H9 (cell line): Measurements from ENCODE around the gene WIPF1. TPM values are rescaled to one million over a fixed set of nuclear protein-coding genes. Genes with fewer than 3 reads are reported as not detected.

Experiments used
- DNase-seq: peaks from one replicate; pipeline ENCODE4 v3.0.0-alpha.2; 2017
- H2AFZ ChIP-seq: one replicate; pipeline ENCODE4 v1.6.1; 2013; ENCODE audit warnings: mild to moderate bottlenecking, low read length, control low read depth, moderate library complexity
- H2AK5ac ChIP-seq: 2 replicates; pipeline ENCODE4 v1.6.1; 2013; ENCODE audit warnings: low read length, control low read depth, mixed read lengths; ENCODE audit not compliant: insufficient read length
- H2BK120ac ChIP-seq: one replicate; pipeline ENCODE4 v1.6.1; 2013; ENCODE audit warnings: low read depth, mild to moderate bottlenecking, low read length, control low read depth, inconsistent platforms; ENCODE audit not compliant: poor library complexity, severe bottlenecking
- H2BK12ac ChIP-seq: 2 replicates; pipeline ENCODE4 v1.6.1; 2013; ENCODE audit warnings: low read length, control low read depth, mixed read lengths, low read depth; ENCODE audit not compliant: insufficient read length
- H2BK15ac ChIP-seq: 2 replicates; pipeline ENCODE4 v1.6.1; 2013; ENCODE audit warnings: low read depth, low read length, control low read depth
- H2BK20ac ChIP-seq: one replicate; pipeline ENCODE4 v1.6.1; 2013; ENCODE audit warnings: low read depth, mild to moderate bottlenecking, low read length, control low read depth, inconsistent platforms; ENCODE audit not compliant: poor library complexity, severe bottlenecking
- H2BK5ac ChIP-seq: 2 replicates; pipeline ENCODE4 v1.6.1; 2013; ENCODE audit warnings: low read length, control low read depth, mixed read lengths; ENCODE audit not compliant: insufficient read length
- H3K14ac ChIP-seq: 2 replicates; pipeline ENCODE4 v1.6.1; 2013; ENCODE audit warnings: low read length, control low read depth; ENCODE audit not compliant: insufficient read depth
- H3K18ac ChIP-seq: 2 replicates; pipeline ENCODE4 v1.6.1; 2013; ENCODE audit warnings: low read depth, mild to moderate bottlenecking, mixed read lengths, low read length, control low read depth; ENCODE audit not compliant: insufficient read length
- H3K23ac ChIP-seq: 2 replicates; pipeline ENCODE4 v1.6.1; 2013; ENCODE audit warnings: low read length, control low read depth, mixed read lengths, low read depth; ENCODE audit not compliant: insufficient read length
- H3K23me2 ChIP-seq: 2 replicates; pipeline ENCODE4 v1.6.1; 2013; ENCODE audit warnings: low read depth, mild to moderate bottlenecking, mixed read lengths, low read length, control low read depth; ENCODE audit not compliant: insufficient read length, poor library complexity, severe bottlenecking
- H3K27ac ChIP-seq: 2 replicates; pipeline ENCODE4 v1.5.1; 2013; ENCODE audit warnings: low read length, control low read depth, mixed read lengths, low read depth; ENCODE audit not compliant: insufficient read length
- H3K27me3 ChIP-seq: 2 replicates; pipeline ENCODE4 v1.6.1; 2013; ENCODE audit warnings: low read length, control low read depth, inconsistent platforms; ENCODE audit not compliant: insufficient read depth
- H3K4ac ChIP-seq: 2 replicates; pipeline ENCODE4 v1.6.1; 2013; ENCODE audit warnings: low read depth, mild to moderate bottlenecking, control low read depth, inconsistent platforms, low read length, moderate library complexity
- H3K4me1 ChIP-seq: 2 replicates; pipeline ENCODE4 v1.6.1; 2013; ENCODE audit warnings: low read length, control low read depth, inconsistent platforms; ENCODE audit not compliant: insufficient read depth
- H3K4me2 ChIP-seq: 2 replicates; pipeline ENCODE4 v1.6.1; 2013; ENCODE audit warnings: low read length, control low read depth, mixed read lengths; ENCODE audit not compliant: insufficient read length, insufficient read depth
- H3K56ac ChIP-seq: 2 replicates; pipeline ENCODE4 v1.6.1; 2013; ENCODE audit warnings: low read depth, mild to moderate bottlenecking, mixed read lengths, low read length, control low read depth; ENCODE audit not compliant: insufficient read length
- H3K79me1 ChIP-seq: 2 replicates; pipeline ENCODE4 v1.6.1; 2013; ENCODE audit warnings: low read depth, mild to moderate bottlenecking, moderate library complexity, low read length, control low read depth, inconsistent platforms; ENCODE audit not compliant: insufficient read depth, poor library complexity, severe bottlenecking
- H3K79me2 ChIP-seq: 2 replicates; pipeline ENCODE4 v1.6.1; 2013; ENCODE audit warnings: low read length, control low read depth, inconsistent platforms; ENCODE audit not compliant: insufficient read depth
- H3K9ac ChIP-seq: 2 replicates; pipeline ENCODE4 v1.6.1; 2013; ENCODE audit warnings: low read length, control low read depth, mixed read lengths; ENCODE audit not compliant: insufficient read length; ENCODE audit errors: extremely low read depth
- H3K9me3 ChIP-seq: one replicate; pipeline ENCODE4 v1.6.1; 2013; ENCODE audit warnings: low read depth, low read length, inconsistent platforms; ENCODE audit not compliant: control insufficient read depth
- H3T11ph ChIP-seq: one replicate; pipeline ENCODE4 v1.6.1; 2013; ENCODE audit warnings: mild to moderate bottlenecking, low read length, control low read depth, inconsistent platforms
- H4K20me1 ChIP-seq: one replicate; pipeline ENCODE4 v1.6.1; 2013; ENCODE audit not compliant: control insufficient read depth, insufficient read length, insufficient read depth
- H4K5ac ChIP-seq: 2 replicates; pipeline ENCODE4 v1.6.1; 2013; ENCODE audit warnings: low read depth, mild to moderate bottlenecking, mixed read lengths, low read length, control low read depth; ENCODE audit not compliant: insufficient read length
- H4K8ac ChIP-seq: replicated peaks from 2 replicates; pipeline ENCODE4 v1.6.1; 2013; ENCODE audit warnings: low read length, control low read depth, mixed read lengths, low read depth; ENCODE audit not compliant: insufficient read length
- H4K91ac ChIP-seq: 2 replicates; pipeline ENCODE4 v1.6.1; 2013; ENCODE audit warnings: low read depth, mild to moderate bottlenecking, moderate library complexity, mixed read lengths, low read length, control low read depth; ENCODE audit not compliant: insufficient read length
- H3K27ac Mint-ChIP-seq, 3 experiments: 2 replicates in 2 of 3; 3 replicates in 1 of 3; pipeline ENCODE4 v1.8.0; 2020 to 2021; ENCODE audit warnings: mixed read lengths in 3 of 3, mild to moderate bottlenecking in 1 of 3, moderate library complexity in 1 of 3
- H3K27me3 Mint-ChIP-seq: 2 replicates; pipeline ENCODE4 v1.8.0; 2021; ENCODE audit warnings: low read depth, mild to moderate bottlenecking, moderate library complexity, mixed read lengths
- H3K36me3 Mint-ChIP-seq, 3 experiments: 2 replicates in 2 of 3; 3 replicates in 1 of 3; pipeline ENCODE4 v1.8.0; 2020 to 2021; ENCODE audit warnings: low read depth in 3 of 3, mixed read lengths in 3 of 3; ENCODE audit not compliant: insufficient read depth in 1 of 3
- H3K4me1 Mint-ChIP-seq, 2 experiments: 2 replicates each; pipeline ENCODE4 v1.8.0; 2020; ENCODE audit warnings: mixed read lengths in 2 of 2
- H3K4me3 Mint-ChIP-seq, 2 experiments: 2 replicates in 1 of 2; 3 replicates in 1 of 2; pipeline ENCODE4 v1.8.0; 2020 to 2021; ENCODE audit warnings: mild to moderate bottlenecking in 2 of 2, mixed read lengths in 2 of 2, moderate library complexity in 1 of 2
- H3K9me3 Mint-ChIP-seq, 2 experiments: 2 replicates in 1 of 2; 3 replicates in 1 of 2; pipeline ENCODE4 v1.8.0; 2020; ENCODE audit warnings: mild to moderate bottlenecking in 2 of 2, mixed read lengths in 2 of 2, moderate library complexity in 1 of 2
- CTCF ChIP-seq: fragments of 200-600 bp; sonication (generic); conservative IDR thresholded peaks from 3 replicates; pipeline ENCODE4 v1.8.0; 2021; ENCODE audit warnings: antibody characterized with exemption, mild to moderate bottlenecking
- WGBS: extraction: QIAGEN DNeasy Blood & Tissue Kit; methylation state at CpG from one replicate; pipeline ENCODE4 v1.1.7; 2013; ENCODE audit warnings: missing lambda C conversion rate, low lambda C conversion rate, mixed read lengths; ENCODE audit not compliant: insufficient read length; ENCODE audit errors: extremely low coverage; 5-methylcytosine and 5-hydroxymethylcytosine counted together
- total RNA-seq: library from RNA; stranded (reverse); gene quantifications from 2 replicates; pipeline ENCODE4 v1.2.1, GENCODE V29; 2021

Gene WIPF1
- total RNA-seq, 1 experiment from 2014 or later: 5.1 TPM

- Histone ChIP-seq H4K20me1 (no peaks in the 10 kb centered on the region), H3K14ac (no peak overlapping the region), H2BK15ac (no peak overlapping the region), H3K4ac (no peak overlapping the region), H4K8ac (no peak overlapping the region), H3K9ac (no peak overlapping the region), H3T11ph (no peak overlapping the region), H2BK20ac (no peak overlapping the region), H3K18ac (no peak overlapping the region), H4K91ac (no peak overlapping the region), H3K79me1 (no peaks in the 10 kb centered on the region), H2BK5ac (no peak overlapping the region), H3K27me3 (no peaks in the 10 kb centered on the region), H4K5ac (no peak overlapping the region), H2AK5ac (no peak overlapping the region), H3K79me2 (no peaks in the 10 kb centered on the region), H3K23me2 (no peaks in the 10 kb centered on the region), H2AFZ (no peak overlapping the region), H3K4me1 (peaks cover 13% of the 10 kb centered on the region; the same call in 1 of the 2 replicates), H3K4me2 (peak overlapping the region; percentile 46), H3K9me3 (no peaks in the 10 kb centered on the region), H3K23ac (no peak overlapping the region), H2BK120ac (no peak overlapping the region), H3K56ac (no peak overlapping the region), H2BK12ac (no peak overlapping the region), H3K27ac (no peak overlapping the region)
- DNase-seq: no peak
- Mint-ChIP-seq H3K4me3 (peak overlapping the region in 1 of 2 experiments; percentile 45; a peak in 2 of 5 replicates), H3K27ac (peak overlapping the region in 2 of 3 experiments; percentile 17 to 78; a peak in 4 of 7 replicates), H3K9me3 (no peaks in the 10 kb centered on the region), H3K4me1 (peaks cover 29 to 32% of the 10 kb centered on the region in 2 experiments), H3K36me3 (no peaks in the 10 kb centered on the region), H3K27me3 (no peaks in the 10 kb centered on the region)
- no peak for TF ChIP-seq CTCF
- WGBS: no CpG with 5 or more reads among the region's 9 CpGs
These were observed 11.8 kb downstream of the WIPF1 start for GRCh38 chr2:174585657-174586252.
